Measurements from ENCODE around the gene HINT1. TPM values are rescaled to one million over a fixed set of nuclear protein-coding genes. Genes with fewer than 3 reads are reported as not detected.
A peak's percentile ranks its signal among the peaks of the same experiment; 100 is the strongest.

Gene HINT1
- 100 to 1,000 TPM; 177 to 325 (median 232) TPM for total RNA-seq

DNA sequence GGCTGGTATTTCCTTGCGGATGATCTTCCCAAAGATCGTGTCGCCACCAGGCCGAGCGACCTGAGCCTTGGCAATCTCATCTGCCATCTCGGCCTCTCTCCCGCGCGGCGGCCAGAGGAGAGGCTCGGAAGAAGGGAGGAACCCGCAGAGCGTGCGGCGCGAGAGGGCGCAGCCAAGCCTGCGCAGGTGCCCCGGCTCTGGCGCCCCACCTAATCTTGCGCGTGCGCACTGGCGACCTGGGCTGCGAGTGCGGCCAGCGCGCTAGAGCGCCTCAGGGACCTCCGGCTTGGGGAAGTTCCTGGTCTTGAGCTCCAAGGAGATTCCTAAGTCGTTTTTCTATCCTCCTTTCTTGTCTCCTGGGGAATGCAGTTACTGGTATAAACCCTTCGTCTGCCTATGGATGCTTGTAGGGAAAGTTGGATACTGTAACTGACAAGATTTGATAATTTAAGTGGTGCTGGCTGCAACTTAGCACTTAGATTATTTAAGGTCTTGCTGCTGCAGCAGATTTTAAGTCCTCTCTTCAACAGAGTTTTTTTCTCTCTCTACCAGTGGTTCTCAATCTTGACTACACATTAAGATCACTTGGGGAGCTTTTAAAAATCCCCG, at the start of gene HINT1:
Gene HINT1, minus strand, starts transcription at position 138 of the 609 bp plus-strand sequence. Its CDS starts 51 bp downstream, at position 87.
- peak within 1 kb of the TSS; percentile 68 to 88 (median 72) for H3K4me3 ChIP-seq
- peaks cover 0 to 29% of the 10 kb centered on the region in 2 donors for H3K36me3 ChIP-seq
- DNase-seq: peak; percentile 83 to 89
- peak; percentile 86 for ATAC-seq
- in situ Hi-C loops (cut with MboI; ENCODE audit: low sequenced_read_pairs in 4 of 4): loop anchor here (5.0 to 25.0 kb wide), 6 partner anchors 90 to 597 kb away; partner anchors contain the start of genes CDC42SE2 (in 1 of the 4) and RAPGEF6 (in 1 of the 4)
- H3K27me3 ChIP-seq: no peaks in the 10 kb centered on the region
- no peaks in the 10 kb centered on the region for H3K9me3 ChIP-seq
- H3K27ac ChIP-seq: peak within 1 kb of the TSS; percentile 91 to 98 (median 94)
- H3K4me1 ChIP-seq: peaks cover 15 to 19% of the 10 kb centered on the region in 2 donors
- intact Hi-C loops (cut with DNase I; ENCODE audit: low total_unique reads): loop anchor here (1.0 to 2.0 kb wide), 3 partner anchors 98 to 632 kb away; partner anchors contain the start of gene FNIP1
- TF ChIP-seq, protein P1, sequence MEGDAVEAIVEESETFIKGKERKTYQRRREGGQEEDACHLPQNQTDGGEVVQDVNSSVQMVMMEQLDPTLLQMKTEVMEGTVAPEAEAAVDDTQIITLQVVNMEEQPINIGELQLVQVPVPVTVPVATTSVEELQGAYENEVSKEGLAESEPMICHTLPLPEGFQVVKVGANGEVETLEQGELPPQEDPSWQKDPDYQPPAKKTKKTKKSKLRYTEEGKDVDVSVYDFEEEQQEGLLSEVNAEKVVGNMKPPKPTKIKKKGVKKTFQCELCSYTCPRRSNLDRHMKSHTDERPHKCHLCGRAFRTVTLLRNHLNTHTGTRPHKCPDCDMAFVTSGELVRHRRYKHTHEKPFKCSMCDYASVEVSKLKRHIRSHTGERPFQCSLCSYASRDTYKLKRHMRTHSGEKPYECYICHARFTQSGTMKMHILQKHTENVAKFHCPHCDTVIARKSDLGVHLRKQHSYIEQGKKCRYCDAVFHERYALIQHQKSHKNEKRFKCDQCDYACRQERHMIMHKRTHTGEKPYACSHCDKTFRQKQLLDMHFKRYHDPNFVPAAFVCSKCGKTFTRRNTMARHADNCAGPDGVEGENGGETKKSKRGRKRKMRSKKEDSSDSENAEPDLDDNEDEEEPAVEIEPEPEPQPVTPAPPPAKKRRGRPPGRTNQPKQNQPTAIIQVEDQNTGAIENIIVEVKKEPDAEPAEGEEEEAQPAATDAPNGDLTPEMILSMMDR (IDR thresholded peaks at IDR 0.05 in 4 of 5, conservative IDR thresholded peaks at IDR 0.05 in 1 of 5): no peak
- TF ChIP-seq POLR2A (IDR thresholded peaks at IDR 0.05): peak; percentile 82

DNA sequence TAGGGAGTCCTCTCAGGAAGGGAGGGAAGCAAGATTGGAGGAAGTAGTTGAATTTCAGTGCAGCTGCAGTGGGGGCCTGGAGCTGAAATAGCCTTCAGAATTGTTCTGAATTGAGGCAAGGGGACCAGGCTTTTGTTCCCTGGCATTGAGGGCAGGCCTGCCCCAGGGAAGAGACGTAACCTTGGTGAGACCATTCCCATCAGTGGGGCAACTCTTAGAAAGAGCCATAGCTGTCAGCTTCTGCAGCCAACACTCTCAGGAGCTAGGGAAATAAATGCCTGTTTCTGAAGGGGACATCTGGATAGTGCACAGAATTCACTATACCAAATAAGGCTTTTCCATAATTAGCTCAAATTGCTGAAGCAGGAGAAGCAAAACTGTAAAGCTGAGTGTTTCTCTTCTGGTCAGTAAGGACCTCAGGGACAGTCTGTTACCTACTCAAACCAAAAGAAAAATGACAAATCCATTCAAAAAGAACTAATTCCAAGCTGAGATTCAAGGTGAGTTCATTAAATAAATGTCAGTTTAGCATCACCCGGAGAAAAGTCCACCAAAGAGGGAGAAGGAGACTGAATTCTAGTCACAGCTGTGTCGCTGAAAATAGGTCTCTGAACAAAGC, 49.7 kb upstream of the HINT1 start:
- Histone ChIP-seq H3K4me3 (no peak overlapping the region), H3K4me1 (no peaks in the 10 kb centered on the region), H3K27ac (no peak overlapping the region), H3K9me3 (no peaks in the 10 kb centered on the region), H3K27me3 (no peaks in the 10 kb centered on the region), H3K36me3 (no peaks in the 10 kb centered on the region)
- no peak for ATAC-seq
- no peak for TF ChIP-seq POLR2A (IDR thresholded peaks at IDR 0.05)
- TF ChIP-seq, protein P1 (IDR thresholded peaks at IDR 0.05 in 4 of 5, conservative IDR thresholded peaks at IDR 0.05 in 1 of 5): no peak
- in situ Hi-C loops (cut with MboI; ENCODE audit: low sequenced_read_pairs in 4 of 4) (no loop called here), intact Hi-C loops (cut with DNase I; ENCODE audit: low total_unique reads) (no loop called here)
- no peak for DNase-seq

DNA sequence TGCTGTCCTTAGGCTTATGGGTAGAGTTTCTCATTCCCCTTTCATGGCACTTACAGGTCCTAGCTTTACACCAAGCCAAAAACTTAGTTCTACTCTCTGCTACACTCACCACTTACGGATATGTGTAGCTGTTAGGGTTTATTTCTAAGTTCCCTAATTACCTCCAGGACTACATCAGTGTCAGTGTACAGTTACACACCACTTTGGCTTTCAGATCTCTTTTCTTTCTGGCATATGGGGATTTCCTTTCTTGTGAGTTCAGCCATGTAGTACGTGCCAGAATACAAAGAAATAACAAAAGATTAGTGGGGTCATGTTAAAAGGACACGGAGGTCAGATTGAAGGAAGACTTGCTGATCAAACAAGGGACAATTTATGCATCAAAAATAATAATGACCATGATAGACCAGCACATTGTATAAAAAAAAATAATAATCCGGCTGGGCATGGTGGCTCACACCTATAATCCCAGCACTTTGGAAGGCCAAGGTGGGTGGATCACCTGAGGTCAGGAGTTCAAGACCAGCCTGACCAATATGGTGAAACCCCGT, 47.5 kb upstream of the HINT1 start:
- H3K27me3 ChIP-seq: no peaks in the 10 kb centered on the region
- DNase-seq (no peak), ATAC-seq (no peak)
- H3K9me3 ChIP-seq: no peaks in the 10 kb centered on the region
- TF ChIP-seq, protein P1 (IDR thresholded peaks at IDR 0.05 in 4 of 5, conservative IDR thresholded peaks at IDR 0.05 in 1 of 5): no peak
- no peak for TF ChIP-seq POLR2A (IDR thresholded peaks at IDR 0.05)
- intact Hi-C loops (cut with DNase I; ENCODE audit: low total_unique reads): no loop called here
- in situ Hi-C loops (cut with MboI; ENCODE audit: low sequenced_read_pairs in 4 of 4): no loop called here
- H3K27ac ChIP-seq: no peak overlapping the region
- no peak overlapping the region for H3K4me3 ChIP-seq
- H3K4me1 ChIP-seq: no peaks in the 10 kb centered on the region
- no peaks in the 10 kb centered on the region for H3K36me3 ChIP-seq

DNA sequence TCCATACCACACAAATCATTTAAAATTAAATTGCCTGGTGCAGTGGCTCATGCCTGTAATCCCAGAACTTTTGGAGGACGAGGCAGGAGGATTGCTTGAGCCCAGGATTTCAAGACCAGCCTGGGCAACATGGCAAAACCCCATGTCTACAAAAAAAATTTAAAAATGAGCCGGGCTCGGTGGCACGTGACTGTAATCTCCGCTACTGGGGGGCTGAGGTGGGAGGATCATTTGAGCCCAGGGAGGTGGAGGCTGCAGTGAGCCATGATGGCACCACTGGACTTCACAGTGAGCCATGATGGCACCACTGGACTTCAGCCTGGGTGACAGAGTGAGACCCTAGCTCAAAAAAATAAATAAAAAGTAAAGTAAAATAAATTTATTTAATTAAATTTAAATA, 46.6 kb upstream of the HINT1 start:
- no peak for DNase-seq
- intact Hi-C loops (cut with DNase I; ENCODE audit: low total_unique reads): no loop called here
- Histone ChIP-seq H3K27ac (no peak overlapping the region), H3K9me3 (no peaks in the 10 kb centered on the region), H3K27me3 (no peaks in the 10 kb centered on the region), H3K4me3 (no peak overlapping the region), H3K4me1 (no peaks in the 10 kb centered on the region), H3K36me3 (no peaks in the 10 kb centered on the region)
- TF ChIP-seq, protein P1 (IDR thresholded peaks at IDR 0.05 in 4 of 5, conservative IDR thresholded peaks at IDR 0.05 in 1 of 5): no peak
- no peak for TF ChIP-seq POLR2A (IDR thresholded peaks at IDR 0.05)
- in situ Hi-C loops (cut with MboI; ENCODE audit: low sequenced_read_pairs in 4 of 4): no loop called here
- no peak for ATAC-seq
